DMS153 treated with DMSO at 0.1 percent for 48 hours (cell line): ENCODE results near the gene WDR48.

Experiments
- DNase-seq: peaks from one replicate; lab custom pipeline; 2025; ENCODE audit not compliant: unreplicated experiment; lab: John Stamatoyannopoulos, UW

WDR48 gene

DNA sequence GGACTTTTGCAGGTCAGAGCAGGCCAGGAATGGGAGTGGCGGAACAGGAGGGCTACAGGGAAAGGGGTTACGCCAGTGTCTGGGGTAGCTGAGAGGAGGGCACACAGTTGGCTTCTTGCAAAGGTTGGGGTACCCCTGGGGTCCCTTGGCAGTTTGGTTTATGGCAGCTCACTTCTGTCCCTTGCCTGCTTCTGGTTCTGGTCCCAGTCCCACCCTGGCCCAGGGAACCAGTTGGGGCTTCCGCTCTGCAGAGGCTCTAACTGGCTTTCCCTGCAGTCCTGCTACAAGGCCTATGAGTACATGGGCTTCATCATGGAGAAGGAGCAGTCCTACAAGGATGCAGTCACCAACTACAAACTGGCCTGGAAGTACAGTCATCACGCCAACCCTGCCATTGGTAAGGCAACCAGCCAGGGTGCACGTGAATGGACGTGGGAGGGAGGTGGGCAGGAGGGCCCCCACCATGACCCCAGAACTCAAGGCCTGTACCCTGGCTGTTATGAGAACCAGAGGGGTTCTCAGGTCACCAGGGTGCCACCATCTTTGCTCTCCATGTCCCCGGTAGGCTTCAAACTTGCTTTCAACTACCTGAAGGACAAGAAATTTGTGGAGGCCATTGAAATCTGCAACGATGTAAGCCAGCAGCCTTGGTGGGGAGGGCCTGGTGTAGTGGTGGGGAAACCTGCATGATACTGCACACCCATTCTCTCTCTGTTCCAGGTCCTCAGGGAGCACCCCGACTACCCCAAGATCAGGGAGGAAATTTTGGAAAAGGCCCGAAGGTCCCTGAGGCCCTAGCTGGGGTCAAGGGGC is 86.4 kb downstream of the WDR48 start:
- no peak for DNase-seq

DNA sequence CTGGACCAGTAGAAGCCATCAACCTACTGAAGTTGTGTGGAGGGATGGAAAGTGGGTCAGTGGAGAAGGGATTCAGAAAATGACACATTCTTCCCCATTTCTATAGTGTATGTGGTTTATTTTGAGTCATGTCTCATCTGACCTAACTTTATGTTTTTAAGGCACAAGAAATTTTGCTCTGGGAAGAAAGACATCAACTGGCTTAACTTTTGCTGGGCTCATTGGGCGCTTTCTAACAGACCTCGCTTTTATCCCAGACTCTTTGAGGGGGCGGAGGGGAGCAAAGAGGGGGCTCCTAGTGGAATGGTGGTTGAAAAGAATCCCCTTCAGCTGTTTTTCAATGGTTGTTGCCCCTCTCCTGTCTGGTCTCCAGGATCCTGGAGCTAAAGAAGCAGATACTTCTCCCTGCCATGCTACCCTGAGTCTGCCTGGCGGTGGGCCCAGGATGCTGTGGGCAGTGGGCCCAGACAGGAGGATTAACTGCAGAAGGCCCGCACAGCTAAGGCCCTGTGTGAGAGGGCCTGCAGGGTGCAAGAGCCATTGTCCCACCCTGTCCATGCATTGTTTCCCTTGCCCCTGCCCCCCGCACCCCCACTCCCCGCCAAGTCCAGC is 87.1 kb downstream of the WDR48 start:
- DNase-seq, result no peak

DNA sequence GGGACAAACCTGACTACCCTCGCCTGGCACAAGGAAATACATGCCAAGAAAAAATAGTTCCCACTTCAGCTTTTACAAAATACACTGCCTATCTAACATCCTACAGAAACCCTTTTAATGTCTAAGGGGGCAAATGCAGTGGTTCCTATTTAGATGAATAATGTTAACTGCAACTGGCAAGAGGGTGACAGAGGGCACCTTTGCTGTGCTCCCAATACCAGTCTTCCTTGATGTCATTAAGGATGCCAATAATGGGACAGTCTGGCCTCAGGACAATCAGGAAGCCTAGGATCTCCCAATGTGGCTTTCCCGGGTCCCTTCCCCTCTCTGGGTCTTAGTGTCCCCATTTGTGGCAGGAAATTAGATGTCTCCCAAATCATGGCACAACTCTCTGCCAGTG is 87.6 kb downstream of the WDR48 start:
- no peak for DNase-seq

DNA sequence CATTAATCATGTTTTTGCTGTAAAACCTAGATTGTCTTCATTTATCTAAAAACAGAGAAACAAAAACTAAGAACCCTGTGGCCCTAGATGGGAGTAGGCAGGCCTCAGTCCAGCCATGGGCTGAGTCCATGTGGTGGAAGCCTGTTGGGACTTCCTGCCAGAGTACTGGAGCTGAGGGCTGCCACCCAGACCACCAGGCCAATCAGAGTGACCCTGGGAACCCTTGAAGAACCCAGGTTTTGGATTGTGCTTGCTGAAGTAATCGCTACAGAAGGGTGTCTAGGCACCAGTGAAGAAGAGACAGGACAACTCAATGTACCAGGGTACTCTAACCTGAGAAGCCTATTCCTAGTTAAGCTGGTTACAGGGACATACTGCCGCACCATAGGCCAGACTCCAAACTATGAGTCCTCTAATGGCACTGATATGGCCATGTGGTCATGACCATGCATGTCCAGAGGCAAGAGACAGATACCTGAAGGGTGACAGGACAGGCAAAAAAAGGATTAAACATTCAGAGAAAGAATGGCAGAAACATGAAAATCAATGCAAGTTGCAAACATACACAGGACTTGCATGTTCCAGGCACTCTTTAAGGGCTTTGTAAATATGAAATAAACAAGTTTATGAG is 88.6 kb downstream of the WDR48 start:
- no peak for DNase-seq

DNA sequence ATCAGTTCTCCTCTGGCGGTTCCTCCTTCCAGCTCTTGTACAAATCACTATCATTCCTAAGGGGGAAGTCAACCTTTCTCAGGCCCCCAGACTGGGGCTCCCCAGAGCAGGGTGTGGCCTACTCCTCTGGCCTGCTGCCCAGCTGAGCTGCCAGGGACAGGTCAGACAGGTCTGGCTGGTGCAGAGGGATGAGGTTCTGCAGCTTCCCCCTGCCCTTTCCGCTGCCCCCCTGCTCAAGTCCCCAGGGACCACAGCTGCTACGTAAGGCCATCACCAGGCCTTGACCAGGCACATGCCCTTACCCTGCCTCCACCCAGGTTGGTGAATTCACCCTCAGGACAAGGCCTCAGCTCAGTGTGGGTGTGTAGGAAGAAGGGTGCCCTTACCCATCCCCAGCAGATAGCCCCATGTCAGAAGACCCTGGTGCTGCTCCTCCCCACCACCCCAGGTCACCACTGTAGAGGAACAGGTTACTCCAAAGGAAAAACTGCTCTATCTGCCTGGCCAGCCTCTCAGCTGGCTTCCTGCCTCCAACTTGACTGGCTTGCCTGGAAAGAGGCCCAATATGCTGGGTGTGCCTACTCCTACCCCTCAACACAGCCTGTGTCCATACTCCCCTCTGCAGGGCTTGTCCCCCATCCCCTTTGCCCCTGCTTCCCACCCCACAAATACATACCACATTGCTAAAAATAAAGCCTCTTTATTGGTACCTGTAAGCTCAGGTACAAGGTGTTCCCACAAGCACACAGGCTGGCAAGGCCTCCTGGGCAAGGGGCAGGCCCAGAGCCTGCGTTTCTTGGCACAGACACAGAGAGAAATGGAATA is 89.6 kb downstream of the WDR48 start:
- DNase-seq, result peak; percentile 2

DNA sequence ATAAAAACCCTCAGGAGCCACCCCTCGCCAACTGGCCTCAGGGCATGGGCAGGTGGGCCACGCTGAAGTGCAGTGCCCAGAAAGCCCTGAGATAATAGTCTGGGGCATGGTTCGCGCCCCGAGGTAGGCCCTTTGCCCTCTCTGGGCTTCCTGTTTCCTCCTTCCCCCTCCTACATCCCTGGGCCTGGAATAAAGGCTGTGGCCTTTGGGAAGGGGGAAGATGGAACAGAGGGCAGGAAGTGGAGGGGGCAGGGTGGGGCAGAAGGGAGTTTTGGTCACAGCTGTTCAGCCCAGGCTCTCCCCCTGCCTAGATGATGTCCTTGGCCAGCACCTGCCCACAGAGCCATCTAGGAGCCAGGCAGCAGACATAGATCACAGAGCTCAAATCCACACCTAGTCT is 90.3 kb downstream of the WDR48 start:
- DNase-seq, result peak; percentile 3

DNA sequence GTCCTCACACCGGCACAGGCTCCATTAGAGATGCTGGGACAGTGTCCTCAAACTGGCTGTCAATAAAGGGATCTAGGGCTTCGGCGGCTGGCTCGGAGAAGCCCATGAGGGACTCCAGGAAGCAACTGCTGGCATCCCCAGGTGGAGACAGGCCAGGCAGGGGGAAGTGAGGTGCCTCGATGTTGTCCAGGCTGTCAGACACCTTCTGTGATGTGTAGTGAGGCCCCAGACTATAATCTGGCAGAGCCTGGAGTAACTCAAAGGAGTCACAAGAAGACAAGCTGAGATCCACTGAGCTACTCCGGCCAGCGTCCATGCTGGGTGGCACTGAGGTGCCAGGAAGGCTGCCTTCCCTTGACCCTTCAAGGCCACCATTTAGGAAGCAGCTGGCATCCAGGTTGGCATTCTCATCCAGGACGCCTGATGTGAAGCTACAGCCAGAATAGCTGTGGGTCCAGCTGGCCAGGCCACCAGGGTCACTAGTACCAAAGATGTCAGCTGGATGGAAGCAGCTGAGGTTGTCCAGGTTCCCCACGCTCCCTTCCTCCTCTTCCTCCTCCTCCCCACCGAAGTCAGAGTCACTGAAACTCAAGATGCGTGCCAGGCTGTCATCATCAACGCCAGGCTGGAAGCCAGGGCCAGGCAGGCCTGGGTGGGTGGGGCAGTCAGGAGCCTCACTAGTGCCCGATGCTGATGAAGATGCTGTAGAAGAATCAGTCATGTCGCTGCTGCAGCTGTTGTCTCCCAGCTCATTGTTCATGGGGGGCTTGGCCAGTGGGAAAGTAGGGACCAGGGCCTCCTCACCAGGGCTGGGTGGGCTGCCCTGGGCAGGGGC is 91.5 kb downstream of the WDR48 start:
- no peak for DNase-seq

DNA sequence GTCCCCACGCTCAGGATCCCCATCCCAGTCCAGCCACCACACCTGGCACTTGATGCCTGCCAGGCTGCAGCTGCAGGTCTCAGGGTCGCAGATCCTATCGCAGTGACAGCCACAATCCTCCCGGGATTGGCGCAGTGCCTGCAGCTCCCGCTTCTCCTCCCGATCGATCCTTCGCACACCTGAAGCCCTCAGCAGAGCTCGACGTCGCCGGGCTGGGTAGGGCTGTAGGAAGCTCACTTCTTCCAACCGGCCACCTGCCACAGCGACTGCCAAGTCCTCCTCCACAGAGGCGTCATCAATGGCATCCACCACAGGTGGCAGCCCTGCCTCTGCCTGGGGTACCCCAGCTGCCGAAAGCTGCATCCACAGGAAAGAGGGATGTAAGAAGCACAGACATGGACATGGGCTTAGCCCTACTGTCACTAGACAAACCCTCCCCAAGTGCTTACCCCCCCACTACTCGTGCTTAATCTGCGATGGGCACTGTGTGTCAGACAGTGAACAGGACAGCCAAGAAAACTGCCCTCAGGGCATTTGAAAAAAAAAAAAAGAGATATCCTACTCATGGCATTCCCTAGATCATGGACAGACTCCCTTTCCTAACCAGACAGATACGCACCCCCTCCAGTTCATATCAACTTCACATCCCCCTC is 92.4 kb downstream of the WDR48 start:
- no peak for DNase-seq

DNA sequence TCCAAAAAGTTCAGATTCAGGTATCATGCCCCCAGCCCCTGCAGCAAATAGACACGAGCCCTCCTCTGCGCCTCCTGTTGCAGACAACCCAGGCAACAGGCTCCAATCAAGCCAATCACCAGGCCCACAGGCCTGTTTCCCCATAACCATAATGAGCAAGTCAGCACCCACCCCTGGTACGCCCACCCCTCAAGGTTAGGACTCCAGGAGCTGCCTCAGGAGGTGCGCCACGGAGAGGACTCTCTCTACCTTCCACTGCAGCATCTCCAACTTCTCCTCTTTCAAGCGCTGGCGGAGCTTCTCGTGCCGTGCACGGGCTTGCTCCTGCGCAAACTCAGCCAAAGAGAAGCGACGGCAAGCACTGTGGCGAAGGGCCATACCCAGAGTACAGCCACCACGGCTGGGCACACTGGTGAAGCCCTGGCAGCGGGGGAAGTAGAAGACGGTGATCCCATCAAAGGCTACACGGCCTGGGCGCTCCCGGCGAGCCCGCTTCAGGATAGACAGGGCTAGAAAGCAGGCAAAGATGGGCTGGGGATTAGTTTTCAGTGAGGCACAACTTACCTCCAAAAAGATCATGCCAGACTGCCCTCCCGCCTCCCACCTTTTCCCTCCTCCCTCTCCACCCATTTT is 93.0 kb downstream of the WDR48 start:
- DNase-seq, result no peak

DNA sequence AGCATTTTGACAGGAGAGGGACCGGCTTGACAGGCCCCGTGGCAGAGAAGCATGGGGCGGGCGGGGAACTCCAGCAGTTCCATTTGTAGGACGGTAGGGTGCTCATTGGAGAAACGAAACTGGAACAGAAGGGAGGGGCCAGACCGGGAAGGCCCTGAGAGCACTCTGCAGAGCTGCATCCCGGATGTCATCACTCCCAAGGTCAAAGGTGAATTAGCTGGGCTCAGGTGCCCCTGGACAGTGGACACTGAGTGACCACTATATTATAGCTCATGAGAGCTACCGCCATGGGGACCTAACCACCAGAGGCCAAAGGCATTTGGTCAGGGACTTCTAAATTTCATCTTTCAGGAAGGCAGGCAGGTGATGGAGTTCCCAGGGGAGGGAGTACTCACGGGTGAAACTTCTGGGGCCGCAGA is 94.3 kb downstream of the WDR48 start:
- no peak for DNase-seq
